ENCODE data around the gene QPCT. TPM values are rescaled to one million over a fixed set of nuclear protein-coding genes. Genes with fewer than 3 reads are reported as not detected.

The QPCT gene
- total RNA-seq, 1 experiment from 2014 or later, result 13.6 TPM

- TF ChIP-seq, protein P1, sequence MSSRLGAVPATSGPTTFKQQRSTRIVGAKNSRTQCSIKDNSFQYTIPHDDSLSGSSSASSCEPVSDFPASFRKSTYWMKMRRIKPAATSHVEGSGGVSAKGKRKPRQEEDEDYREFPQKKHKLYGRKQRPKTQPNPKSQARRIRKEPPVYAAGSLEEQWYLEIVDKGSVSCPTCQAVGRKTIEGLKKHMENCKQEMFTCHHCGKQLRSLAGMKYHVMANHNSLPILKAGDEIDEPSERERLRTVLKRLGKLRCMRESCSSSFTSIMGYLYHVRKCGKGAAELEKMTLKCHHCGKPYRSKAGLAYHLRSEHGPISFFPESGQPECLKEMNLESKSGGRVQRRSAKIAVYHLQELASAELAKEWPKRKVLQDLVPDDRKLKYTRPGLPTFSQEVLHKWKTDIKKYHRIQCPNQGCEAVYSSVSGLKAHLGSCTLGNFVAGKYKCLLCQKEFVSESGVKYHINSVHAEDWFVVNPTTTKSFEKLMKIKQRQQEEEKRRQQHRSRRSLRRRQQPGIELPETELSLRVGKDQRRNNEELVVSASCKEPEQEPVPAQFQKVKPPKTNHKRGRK (CRISPR knock-in tag; IDR thresholded peaks at IDR 0.05; ENCODE audit: borderline replicate concordance), result no peak
- TF ChIP-seq, protein P2, sequence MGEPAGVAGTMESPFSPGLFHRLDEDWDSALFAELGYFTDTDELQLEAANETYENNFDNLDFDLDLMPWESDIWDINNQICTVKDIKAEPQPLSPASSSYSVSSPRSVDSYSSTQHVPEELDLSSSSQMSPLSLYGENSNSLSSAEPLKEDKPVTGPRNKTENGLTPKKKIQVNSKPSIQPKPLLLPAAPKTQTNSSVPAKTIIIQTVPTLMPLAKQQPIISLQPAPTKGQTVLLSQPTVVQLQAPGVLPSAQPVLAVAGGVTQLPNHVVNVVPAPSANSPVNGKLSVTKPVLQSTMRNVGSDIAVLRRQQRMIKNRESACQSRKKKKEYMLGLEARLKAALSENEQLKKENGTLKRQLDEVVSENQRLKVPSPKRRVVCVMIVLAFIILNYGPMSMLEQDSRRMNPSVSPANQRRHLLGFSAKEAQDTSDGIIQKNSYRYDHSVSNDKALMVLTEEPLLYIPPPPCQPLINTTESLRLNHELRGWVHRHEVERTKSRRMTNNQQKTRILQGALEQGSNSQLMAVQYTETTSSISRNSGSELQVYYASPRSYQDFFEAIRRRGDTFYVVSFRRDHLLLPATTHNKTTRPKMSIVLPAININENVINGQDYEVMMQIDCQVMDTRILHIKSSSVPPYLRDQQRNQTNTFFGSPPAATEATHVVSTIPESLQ (CRISPR knock-in tag; IDR thresholded peaks at IDR 0.05), result no peak
- no peak for TF ChIP-seq ETV6 (CRISPR knock-in tag; IDR thresholded peaks at IDR 0.05)
- TF ChIP-seq, protein P3, sequence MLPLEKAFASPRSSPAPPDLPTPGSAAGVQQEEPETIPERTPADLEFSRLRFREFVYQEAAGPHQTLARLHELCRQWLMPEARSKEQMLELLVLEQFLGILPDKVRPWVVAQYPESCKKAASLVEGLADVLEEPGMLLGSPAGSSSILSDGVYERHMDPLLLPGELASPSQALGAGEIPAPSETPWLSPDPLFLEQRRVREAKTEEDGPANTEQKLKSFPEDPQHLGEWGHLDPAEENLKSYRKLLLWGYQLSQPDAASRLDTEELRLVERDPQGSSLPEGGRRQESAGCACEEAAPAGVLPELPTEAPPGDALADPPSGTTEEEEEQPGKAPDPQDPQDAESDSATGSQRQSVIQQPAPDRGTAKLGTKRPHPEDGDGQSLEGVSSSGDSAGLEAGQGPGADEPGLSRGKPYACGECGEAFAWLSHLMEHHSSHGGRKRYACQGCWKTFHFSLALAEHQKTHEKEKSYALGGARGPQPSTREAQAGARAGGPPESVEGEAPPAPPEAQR (CRISPR knock-in tag; IDR thresholded peaks at IDR 0.05), result no peak
- no peak for TF ChIP-seq ZMAT4 (CRISPR knock-in tag; IDR thresholded peaks at IDR 0.05)
- no peak for TF ChIP-seq CREM (CRISPR knock-in tag; IDR thresholded peaks at IDR 0.05)
Observed at GRCh38 chr2:37361216-37361815, 16.9 kb downstream of the QPCT start (continued).

- POLR2A ChIA-PET, result no interaction called here
- DNase-seq (ENCODE audit: low spot score) (no peak), ATAC-seq (no peak)
- H3K9me3 Mint-ChIP-seq, result no peaks in the 10 kb centered on the region
- H3K27me3 Mint-ChIP-seq (ENCODE audit: low read depth), result no peaks in the 10 kb centered on the region
- H3K4me1 Mint-ChIP-seq, result peaks cover 9% of the 10 kb centered on the region; the same call in 1 of the 2 replicates
- CTCF ChIA-PET, result interaction anchor here (1.7 kb wide), 1 partner anchor 34 kb away, joined by 5 read pairs; no protein-coding TSS in a partner anchor
- TF ChIP-seq GABPB1 (CRISPR knock-in tag; IDR thresholded peaks at IDR 0.05) (no peak), TEAD1 (CRISPR knock-in tag; IDR thresholded peaks at IDR 0.05) (no peak)
- TF ChIP-seq, protein P4, sequence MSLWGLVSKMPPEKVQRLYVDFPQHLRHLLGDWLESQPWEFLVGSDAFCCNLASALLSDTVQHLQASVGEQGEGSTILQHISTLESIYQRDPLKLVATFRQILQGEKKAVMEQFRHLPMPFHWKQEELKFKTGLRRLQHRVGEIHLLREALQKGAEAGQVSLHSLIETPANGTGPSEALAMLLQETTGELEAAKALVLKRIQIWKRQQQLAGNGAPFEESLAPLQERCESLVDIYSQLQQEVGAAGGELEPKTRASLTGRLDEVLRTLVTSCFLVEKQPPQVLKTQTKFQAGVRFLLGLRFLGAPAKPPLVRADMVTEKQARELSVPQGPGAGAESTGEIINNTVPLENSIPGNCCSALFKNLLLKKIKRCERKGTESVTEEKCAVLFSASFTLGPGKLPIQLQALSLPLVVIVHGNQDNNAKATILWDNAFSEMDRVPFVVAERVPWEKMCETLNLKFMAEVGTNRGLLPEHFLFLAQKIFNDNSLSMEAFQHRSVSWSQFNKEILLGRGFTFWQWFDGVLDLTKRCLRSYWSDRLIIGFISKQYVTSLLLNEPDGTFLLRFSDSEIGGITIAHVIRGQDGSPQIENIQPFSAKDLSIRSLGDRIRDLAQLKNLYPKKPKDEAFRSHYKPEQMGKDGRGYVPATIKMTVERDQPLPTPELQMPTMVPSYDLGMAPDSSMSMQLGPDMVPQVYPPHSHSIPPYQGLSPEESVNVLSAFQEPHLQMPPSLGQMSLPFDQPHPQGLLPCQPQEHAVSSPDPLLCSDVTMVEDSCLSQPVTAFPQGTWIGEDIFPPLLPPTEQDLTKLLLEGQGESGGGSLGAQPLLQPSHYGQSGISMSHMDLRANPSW (CRISPR knock-in tag; conservative IDR thresholded peaks at IDR 0.05; ENCODE audit: low read depth), result no peak
- TF ChIP-seq, protein P5, sequence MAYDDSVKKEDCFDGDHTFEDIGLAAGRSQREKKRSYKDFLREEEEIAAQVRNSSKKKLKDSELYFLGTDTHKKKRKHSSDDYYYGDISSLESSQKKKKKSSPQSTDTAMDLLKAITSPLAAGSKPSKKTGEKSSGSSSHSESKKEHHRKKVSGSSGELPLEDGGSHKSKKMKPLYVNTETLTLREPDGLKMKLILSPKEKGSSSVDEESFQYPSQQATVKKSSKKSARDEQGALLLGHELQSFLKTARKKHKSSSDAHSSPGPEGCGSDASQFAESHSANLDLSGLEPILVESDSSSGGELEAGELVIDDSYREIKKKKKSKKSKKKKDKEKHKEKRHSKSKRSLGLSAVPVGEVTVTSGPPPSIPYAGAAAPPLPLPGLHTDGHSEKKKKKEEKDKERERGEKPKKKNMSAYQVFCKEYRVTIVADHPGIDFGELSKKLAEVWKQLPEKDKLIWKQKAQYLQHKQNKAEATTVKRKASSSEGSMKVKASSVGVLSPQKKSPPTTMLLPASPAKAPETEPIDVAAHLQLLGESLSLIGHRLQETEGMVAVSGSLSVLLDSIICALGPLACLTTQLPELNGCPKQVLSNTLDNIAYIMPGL (CRISPR knock-in tag; IDR thresholded peaks at IDR 0.05), result no peak
- no peak overlapping the region for H3K27ac Mint-ChIP-seq
- no peaks in the 10 kb centered on the region for H3K36me3 Mint-ChIP-seq
- H3K4me3 Mint-ChIP-seq, result no peak overlapping the region
Observed at GRCh38 chr2:37361994-37362698, 17.7 kb downstream of the QPCT start.

- no peak overlapping the region for H3K4me3 Mint-ChIP-seq
- no peak for TF ChIP-seq ZNF219 (CRISPR knock-in tag; IDR thresholded peaks at IDR 0.05; ENCODE audit: borderline replicate concordance)
- TF ChIP-seq IRF1 (CRISPR knock-in tag; IDR thresholded peaks at IDR 0.05), result no peak
- TF ChIP-seq IRF2 (CRISPR knock-in tag; IDR thresholded peaks at IDR 0.05; ENCODE audit: borderline replicate concordance, low read depth), result no peak
- no peak for TF ChIP-seq NFYB (CRISPR knock-in tag; conservative IDR thresholded peaks at IDR 0.05; ENCODE audit: low read depth)
- TF ChIP-seq, protein P6, sequence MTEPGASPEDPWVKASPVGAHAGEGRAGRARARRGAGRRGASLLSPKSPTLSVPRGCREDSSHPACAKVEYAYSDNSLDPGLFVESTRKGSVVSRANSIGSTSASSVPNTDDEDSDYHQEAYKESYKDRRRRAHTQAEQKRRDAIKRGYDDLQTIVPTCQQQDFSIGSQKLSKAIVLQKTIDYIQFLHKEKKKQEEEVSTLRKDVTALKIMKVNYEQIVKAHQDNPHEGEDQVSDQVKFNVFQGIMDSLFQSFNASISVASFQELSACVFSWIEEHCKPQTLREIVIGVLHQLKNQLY (CRISPR knock-in tag; IDR thresholded peaks at IDR 0.05), result no peak
- no peaks in the 10 kb centered on the region for H3K36me3 Mint-ChIP-seq
- ChIA-PET POLR2A (no interaction called here), CTCF (no interaction called here)
- H3K27ac Mint-ChIP-seq, result no peak overlapping the region
- ATAC-seq (peak; percentile 26; the same call in 1 of the 2 replicates), DNase-seq (ENCODE audit: low spot score) (no peak)
- no peaks in the 10 kb centered on the region for H3K9me3 Mint-ChIP-seq
- no peaks in the 10 kb centered on the region; the same call in 1 of the 2 replicates for H3K4me1 Mint-ChIP-seq
- H3K27me3 Mint-ChIP-seq (ENCODE audit: low read depth), result no peaks in the 10 kb centered on the region
Observed at GRCh38 chr2:37364351-37364750, 19.9 kb downstream of the QPCT start.
